C4-2B (cell line): ENCODE results near the gene BCL2L13.

Source experiments
- ZFX ChIP-seq: fragments of 450-650 bp; IDR thresholded peaks from 2 replicates; pipeline ENCODE4 v1.6.1; 2017
- TF ChIP-seq, protein P1 (sequence below): fragments of 450-650 bp; conservative IDR thresholded peaks from 2 replicates; pipeline ENCODE4 v1.5.1; 2017; ENCODE audit warnings: mild to moderate bottlenecking

DNA sequence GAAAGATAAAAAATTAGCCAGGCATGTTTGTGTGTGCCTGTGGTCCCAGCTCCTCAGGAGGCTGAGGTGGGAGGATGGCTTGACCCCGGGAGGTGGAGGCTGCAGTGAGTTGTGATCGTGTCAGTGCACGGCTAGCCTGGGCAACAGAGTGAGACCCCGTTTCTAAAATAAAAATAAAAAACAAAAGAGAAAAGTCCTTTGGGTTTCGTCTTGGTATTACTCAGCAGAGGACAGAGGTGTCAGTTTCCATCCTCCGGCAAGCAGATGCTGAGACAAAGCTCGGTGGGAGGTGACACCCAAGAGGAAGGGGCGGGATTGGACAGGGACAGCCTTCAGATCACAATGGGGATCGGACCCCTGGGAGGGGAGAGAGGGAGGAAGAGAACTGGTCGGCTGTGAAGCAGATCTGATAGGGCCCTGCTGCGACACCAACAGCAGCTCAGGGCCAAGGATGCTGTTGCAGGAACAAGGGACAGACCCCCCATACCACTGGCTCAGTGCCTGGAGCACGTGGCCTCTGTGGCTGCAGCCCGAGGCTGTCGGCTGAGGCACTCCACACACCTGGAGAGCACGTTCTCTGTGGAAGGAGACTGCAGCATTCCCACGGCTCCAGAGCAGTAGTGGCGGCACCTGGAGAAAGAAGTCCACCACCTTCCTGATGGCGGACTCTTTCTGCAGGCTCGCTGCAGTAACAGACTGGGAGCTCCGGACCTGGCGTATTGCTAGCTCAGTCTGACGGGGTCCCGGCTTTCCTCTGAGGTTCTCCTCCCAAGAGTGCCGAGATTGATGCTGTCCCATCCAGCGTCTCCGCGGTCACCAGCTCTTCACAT is 140.9 kb downstream of the BCL2L13 start:
- TF ChIP-seq, protein P1, sequence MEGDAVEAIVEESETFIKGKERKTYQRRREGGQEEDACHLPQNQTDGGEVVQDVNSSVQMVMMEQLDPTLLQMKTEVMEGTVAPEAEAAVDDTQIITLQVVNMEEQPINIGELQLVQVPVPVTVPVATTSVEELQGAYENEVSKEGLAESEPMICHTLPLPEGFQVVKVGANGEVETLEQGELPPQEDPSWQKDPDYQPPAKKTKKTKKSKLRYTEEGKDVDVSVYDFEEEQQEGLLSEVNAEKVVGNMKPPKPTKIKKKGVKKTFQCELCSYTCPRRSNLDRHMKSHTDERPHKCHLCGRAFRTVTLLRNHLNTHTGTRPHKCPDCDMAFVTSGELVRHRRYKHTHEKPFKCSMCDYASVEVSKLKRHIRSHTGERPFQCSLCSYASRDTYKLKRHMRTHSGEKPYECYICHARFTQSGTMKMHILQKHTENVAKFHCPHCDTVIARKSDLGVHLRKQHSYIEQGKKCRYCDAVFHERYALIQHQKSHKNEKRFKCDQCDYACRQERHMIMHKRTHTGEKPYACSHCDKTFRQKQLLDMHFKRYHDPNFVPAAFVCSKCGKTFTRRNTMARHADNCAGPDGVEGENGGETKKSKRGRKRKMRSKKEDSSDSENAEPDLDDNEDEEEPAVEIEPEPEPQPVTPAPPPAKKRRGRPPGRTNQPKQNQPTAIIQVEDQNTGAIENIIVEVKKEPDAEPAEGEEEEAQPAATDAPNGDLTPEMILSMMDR: no peak
- TF ChIP-seq ZFX: no peak
